ENCODE measurements around the gene TCF3.
"Not testable (repeated sequence)": the region's sequence is repeated elsewhere in the genome, so short reads cannot be mapped to it uniquely, and the experiment has no call there.

The TCF3 gene

GRCh38 chr19:1691589-1692290 lies 39.3 kb upstream of the TCF3 start:
- Mint-ChIP-seq H3K36me3 (ENCODE audit: low read depth) (no peaks in the 10 kb centered on the region), H3K27me3 (ENCODE audit: low read depth) (peaks cover 93% of the 10 kb centered on the region), H3K9me3 (peaks cover 14% of the 10 kb centered on the region), H3K27ac (no peak overlapping the region), H3K4me3 (no peak overlapping the region), H3K4me1 (no peaks in the 10 kb centered on the region)
- TF ChIP-seq CTCF (IDR thresholded peaks at IDR 0.05; ENCODE audit: unreplicated experiment in 3 of 3) = no peak

- Mint-ChIP-seq H3K9me3 (peaks cover 14% of the 10 kb centered on the region), H3K36me3 (ENCODE audit: low read depth) (no peaks in the 10 kb centered on the region), H3K27me3 (ENCODE audit: low read depth) (peaks cover 92% of the 10 kb centered on the region), H3K4me3 (no peak overlapping the region), H3K27ac (no peak overlapping the region), H3K4me1 (no peaks in the 10 kb centered on the region)
- no peak for TF ChIP-seq CTCF (IDR thresholded peaks at IDR 0.05; ENCODE audit: unreplicated experiment in 3 of 3)
Measured at GRCh38 chr19:1690699-1691307, 38.4 kb upstream of the TCF3 start.

DNA sequence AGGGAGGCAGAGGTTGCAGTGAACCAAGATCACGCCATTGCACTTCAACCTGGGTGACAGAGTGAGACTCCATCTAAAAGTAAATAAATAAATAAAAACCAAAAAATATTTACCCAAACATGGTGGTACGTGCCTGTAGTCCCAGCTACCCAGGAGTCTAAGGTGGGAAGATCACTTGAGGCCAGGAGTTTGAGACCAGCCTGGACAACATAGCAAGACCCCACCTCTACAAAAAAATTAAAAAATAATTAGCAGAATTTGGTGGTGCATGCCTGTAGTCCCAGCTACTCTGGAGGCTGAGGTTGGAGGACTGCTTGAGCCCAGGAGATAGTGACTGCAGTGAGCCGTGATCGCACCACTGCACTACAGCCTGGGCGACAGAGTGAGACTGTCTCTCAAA lies 33.4 kb upstream of the TCF3 start:
- H3K4me1 Mint-ChIP-seq; H3K36me3 Mint-ChIP-seq (ENCODE audit: low read depth); H3K9me3 Mint-ChIP-seq; H3K27ac Mint-ChIP-seq; H3K4me3 Mint-ChIP-seq: not testable (repeated sequence)
- H3K27me3 Mint-ChIP-seq (ENCODE audit: low read depth) = peaks cover 94% of the 10 kb centered on the region

DNA sequence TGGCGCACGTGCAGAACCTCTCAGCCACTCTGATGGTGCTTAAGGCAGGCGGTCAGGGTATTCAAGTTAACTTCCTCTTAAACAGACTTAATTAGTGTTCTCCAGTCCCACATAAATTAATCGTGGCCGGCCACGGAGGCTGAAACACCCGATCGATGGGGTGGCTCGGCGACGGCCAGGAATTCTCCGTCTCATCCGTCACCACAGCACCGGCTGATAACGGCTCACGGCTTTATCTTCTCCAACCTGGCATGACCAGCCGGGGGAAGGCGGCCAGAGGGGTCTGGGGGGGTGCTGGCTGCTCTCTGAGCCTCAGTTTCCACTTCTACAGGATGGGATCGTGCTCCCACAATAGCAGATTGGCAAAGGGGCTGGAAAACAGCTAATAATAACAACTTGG lies 32.6 kb upstream of the TCF3 start:
- no peak for TF ChIP-seq CTCF (IDR thresholded peaks at IDR 0.05; ENCODE audit: unreplicated experiment in 3 of 3)
- Mint-ChIP-seq H3K27ac (no peak overlapping the region), H3K4me3 (no peak overlapping the region), H3K4me1 (no peaks in the 10 kb centered on the region), H3K27me3 (ENCODE audit: low read depth) (peaks cover 94% of the 10 kb centered on the region), H3K9me3 (no peaks in the 10 kb centered on the region), H3K36me3 (ENCODE audit: low read depth) (no peaks in the 10 kb centered on the region)

- no peak for TF ChIP-seq CTCF (IDR thresholded peaks at IDR 0.05; ENCODE audit: unreplicated experiment in 3 of 3)
- H3K9me3 Mint-ChIP-seq = no peaks in the 10 kb centered on the region
- no peaks in the 10 kb centered on the region for H3K4me1 Mint-ChIP-seq
- H3K4me3 Mint-ChIP-seq = no peak overlapping the region
- H3K27ac Mint-ChIP-seq = no peak overlapping the region
- peaks cover 90% of the 10 kb centered on the region for H3K27me3 Mint-ChIP-seq (ENCODE audit: low read depth)
- H3K36me3 Mint-ChIP-seq (ENCODE audit: low read depth) = no peaks in the 10 kb centered on the region
Measured at GRCh38 chr19:1684573-1684912, 32.1 kb upstream of the TCF3 start.

DNA sequence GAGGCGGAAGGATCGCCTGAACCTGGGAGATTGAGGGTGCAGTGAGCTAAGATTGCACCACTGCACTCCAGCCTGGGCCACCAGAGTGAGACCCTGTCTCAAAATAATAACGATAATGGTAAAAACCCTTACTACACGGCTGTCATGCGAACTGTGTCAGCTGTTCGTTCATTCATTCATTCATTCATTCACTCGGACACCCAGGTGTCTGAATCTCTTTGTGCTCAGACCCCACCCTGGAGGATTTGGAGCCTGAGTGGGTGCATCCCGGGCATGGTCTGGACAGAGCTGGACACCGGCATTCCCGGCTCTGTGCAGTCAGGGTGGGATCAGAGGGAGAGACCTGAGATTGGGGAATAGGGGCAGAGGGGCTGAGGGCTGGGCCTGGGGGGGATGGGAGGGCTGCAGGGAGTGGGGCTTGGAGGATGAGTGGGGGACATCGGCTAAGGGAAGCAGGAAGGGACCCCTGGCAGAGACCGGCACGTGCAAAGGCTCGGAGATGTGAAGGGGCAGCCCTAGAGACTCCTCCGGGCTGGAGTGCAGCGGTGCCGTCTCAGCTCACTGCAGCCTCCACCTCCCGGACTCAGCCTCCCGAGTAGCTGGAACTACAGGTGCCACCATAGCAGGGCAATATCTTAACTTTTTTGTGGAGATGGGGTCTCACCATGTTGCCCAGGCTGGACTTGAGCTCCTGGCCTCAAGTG lies 31.6 kb upstream of the TCF3 start:
- no peaks in the 10 kb centered on the region for H3K9me3 Mint-ChIP-seq
- no peak for TF ChIP-seq CTCF (IDR thresholded peaks at IDR 0.05; ENCODE audit: unreplicated experiment in 3 of 3)
- H3K36me3 Mint-ChIP-seq (ENCODE audit: low read depth) = no peaks in the 10 kb centered on the region
- peaks cover 88% of the 10 kb centered on the region for H3K27me3 Mint-ChIP-seq (ENCODE audit: low read depth)
- no peak overlapping the region for H3K27ac Mint-ChIP-seq
- no peak overlapping the region for H3K4me3 Mint-ChIP-seq
- H3K4me1 Mint-ChIP-seq = no peaks in the 10 kb centered on the region

All from nephron (organoid).